Measurements from ENCODE around the gene DNAI1. TPM values are rescaled to one million over a fixed set of nuclear protein-coding genes. Genes with fewer than 3 reads are reported as not detected.

The DNAI1 gene
- total RNA-seq, 1 experiment from 2014 or later: 0.52 TPM

DNA sequence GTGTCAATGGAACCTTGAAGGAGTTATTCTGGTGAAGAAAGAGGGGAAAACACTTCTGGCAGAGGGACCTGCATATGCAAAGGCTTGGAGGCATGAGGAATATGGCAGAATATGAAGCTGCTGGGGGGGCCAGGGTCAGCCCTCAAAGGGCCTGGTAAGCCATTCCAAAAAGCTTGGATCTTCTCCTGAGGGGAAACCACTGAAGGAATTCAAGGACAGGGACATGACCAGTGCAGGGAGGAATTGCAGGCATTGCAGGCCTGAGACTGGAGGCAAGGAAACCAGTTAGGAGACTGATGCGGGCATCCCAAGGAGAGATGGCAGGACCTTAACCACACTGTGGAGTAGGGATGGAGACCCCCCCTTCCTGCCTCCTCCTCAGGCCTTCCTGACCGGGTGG lies 42.8 kb downstream of the DNAI1 start:
- no peaks in the 10 kb centered on the region for H3K4me1 ChIP-seq
- intact Hi-C loops (cut with micrococcal nuclease; ENCODE audit: unreplicated experiment): loop anchor here (2.0 to 5.0 kb wide), 3 partner anchors 46 to 169 kb away; no protein-coding TSS in a partner anchor
- no peak overlapping the region for H3K4me3 Mint-ChIP-seq (ENCODE audit: unreplicated experiment)
- H3K36me3 Mint-ChIP-seq (ENCODE audit: insufficient read depth, unreplicated experiment): no peaks in the 10 kb centered on the region
- H3K36me3 ChIP-seq (ENCODE audit: control insufficient read depth, insufficient read depth, low read length): no peaks in the 10 kb centered on the region
- H3K27ac Mint-ChIP-seq (ENCODE audit: unreplicated experiment): no peak overlapping the region
- no peaks in the 10 kb centered on the region for H3K4me1 Mint-ChIP-seq (ENCODE audit: low read depth, unreplicated experiment)
- H3K27me3 ChIP-seq (replicated peaks; ENCODE audit: control insufficient read depth, insufficient read depth, low read length): no peaks in the 10 kb centered on the region
- TF ChIP-seq, protein P1, sequence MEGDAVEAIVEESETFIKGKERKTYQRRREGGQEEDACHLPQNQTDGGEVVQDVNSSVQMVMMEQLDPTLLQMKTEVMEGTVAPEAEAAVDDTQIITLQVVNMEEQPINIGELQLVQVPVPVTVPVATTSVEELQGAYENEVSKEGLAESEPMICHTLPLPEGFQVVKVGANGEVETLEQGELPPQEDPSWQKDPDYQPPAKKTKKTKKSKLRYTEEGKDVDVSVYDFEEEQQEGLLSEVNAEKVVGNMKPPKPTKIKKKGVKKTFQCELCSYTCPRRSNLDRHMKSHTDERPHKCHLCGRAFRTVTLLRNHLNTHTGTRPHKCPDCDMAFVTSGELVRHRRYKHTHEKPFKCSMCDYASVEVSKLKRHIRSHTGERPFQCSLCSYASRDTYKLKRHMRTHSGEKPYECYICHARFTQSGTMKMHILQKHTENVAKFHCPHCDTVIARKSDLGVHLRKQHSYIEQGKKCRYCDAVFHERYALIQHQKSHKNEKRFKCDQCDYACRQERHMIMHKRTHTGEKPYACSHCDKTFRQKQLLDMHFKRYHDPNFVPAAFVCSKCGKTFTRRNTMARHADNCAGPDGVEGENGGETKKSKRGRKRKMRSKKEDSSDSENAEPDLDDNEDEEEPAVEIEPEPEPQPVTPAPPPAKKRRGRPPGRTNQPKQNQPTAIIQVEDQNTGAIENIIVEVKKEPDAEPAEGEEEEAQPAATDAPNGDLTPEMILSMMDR (IDR thresholded peaks at IDR 0.05; ENCODE audit: insufficient read depth in 1 of 2, low read depth in 1 of 2, low read length in 1 of 2, severe bottlenecking in 1 of 2, unreplicated experiment in 1 of 2): no peak
- H3K27me3 Mint-ChIP-seq (ENCODE audit: insufficient read depth, unreplicated experiment): peaks cover 17% of the 10 kb centered on the region
- no peak overlapping the region for H3K4me3 ChIP-seq (ENCODE audit: low read depth, low read length)
- POLR2A ChIA-PET: no interaction called here
- DNase-seq: no peak
- CTCF ChIA-PET: interaction anchor here (0.7 to 2.9 kb wide), 4 partner anchors 42 to 101 kb away, joined by 3 to 16 read pairs (median 5); no protein-coding TSS in a partner anchor
- H3K9me3 Mint-ChIP-seq (ENCODE audit: unreplicated experiment): no peaks in the 10 kb centered on the region
- BruUV-seq (replicated peaks): no TSS peak
- no peaks in the 10 kb centered on the region for H3K9me3 ChIP-seq

DNA sequence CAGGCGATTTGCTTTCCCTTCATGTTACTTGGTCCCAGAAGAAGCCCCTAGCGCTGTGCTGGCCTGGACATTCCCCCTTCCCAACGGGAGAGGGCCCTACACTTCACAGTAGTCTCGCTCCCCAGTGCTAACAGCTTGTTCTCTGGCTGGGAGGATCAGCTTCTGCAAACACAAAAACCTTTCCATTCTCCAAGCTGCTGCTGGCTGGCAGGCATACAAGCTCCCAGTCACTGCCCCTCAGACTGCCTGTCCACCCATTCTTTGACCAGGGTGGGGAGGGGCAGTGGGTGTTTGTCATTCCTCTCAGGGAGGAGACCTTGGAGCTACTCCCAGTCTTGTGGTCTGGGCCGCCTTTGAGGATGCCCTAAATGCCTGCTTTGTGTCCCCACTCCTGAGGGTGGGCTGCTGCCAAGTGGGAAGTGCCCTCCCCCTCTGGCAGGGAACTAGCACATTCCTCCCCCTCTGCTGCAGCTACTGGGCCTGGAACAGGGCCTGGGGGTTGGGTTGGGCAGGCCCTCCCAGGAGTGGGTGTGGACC lies 43.4 kb downstream of the DNAI1 start:
- POLR2A ChIA-PET: no interaction called here
- H3K36me3 Mint-ChIP-seq (ENCODE audit: insufficient read depth, unreplicated experiment): no peaks in the 10 kb centered on the region

DNA sequence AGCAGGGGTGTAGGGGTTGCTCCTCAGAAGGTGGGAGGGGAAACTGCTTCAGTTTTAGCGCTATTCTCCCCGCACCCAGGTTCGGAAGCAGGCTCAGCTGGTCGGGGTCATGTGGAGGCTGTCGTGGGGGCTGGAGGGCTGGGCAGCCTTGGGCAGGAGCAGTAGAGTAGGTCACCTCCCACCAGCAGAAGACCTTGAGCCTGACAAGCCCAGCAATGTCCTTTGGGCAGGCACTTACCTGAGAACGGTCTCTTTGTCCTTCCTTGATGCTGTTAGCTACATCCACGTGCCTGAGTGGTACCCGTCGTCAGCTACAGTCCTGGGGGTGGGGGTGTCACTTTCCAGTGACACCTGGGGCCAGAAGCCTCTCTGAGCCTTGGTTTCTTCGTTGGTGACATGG lies 43.9 kb downstream of the DNAI1 start:
- BruUV-seq (replicated peaks): no TSS peak
- Mint-ChIP-seq H3K4me3 (ENCODE audit: unreplicated experiment) (no peak overlapping the region), H3K27ac (ENCODE audit: unreplicated experiment) (no peak overlapping the region), H3K4me1 (ENCODE audit: low read depth, unreplicated experiment) (no peaks in the 10 kb centered on the region), H3K9me3 (ENCODE audit: unreplicated experiment) (no peaks in the 10 kb centered on the region), H3K27me3 (ENCODE audit: insufficient read depth, unreplicated experiment) (peaks cover 17% of the 10 kb centered on the region), H3K36me3 (ENCODE audit: insufficient read depth, unreplicated experiment) (no peaks in the 10 kb centered on the region)
- Histone ChIP-seq H3K4me1 (no peaks in the 10 kb centered on the region), H3K4me3 (ENCODE audit: low read depth, low read length) (no peak overlapping the region), H3K27me3 (replicated peaks; ENCODE audit: control insufficient read depth, insufficient read depth, low read length) (no peaks in the 10 kb centered on the region), H3K36me3 (ENCODE audit: control insufficient read depth, insufficient read depth, low read length) (no peaks in the 10 kb centered on the region), H3K9me3 (no peaks in the 10 kb centered on the region)
- DNase-seq: no peak
- ChIA-PET POLR2A (no interaction called here), CTCF (interaction anchor here (0.7 to 2.9 kb wide), 6 partner anchors 8 to 100 kb away, joined by 3 to 16 read pairs (median 4); no protein-coding TSS in a partner anchor)
- TF ChIP-seq, protein P1 (IDR thresholded peaks at IDR 0.05; ENCODE audit: insufficient read depth in 1 of 2, low read depth in 1 of 2, low read length in 1 of 2, severe bottlenecking in 1 of 2, unreplicated experiment in 1 of 2): no peak
- intact Hi-C loops (cut with micrococcal nuclease; ENCODE audit: unreplicated experiment): loop anchor here (5.0 kb wide), 1 partner anchor 45 kb away; no protein-coding TSS in a partner anchor

More for the DNA sequence above, 43.4 kb downstream of the DNAI1 start:
- no TSS peak for BruUV-seq (replicated peaks)
- no peak for DNase-seq
- H3K27me3 Mint-ChIP-seq (ENCODE audit: insufficient read depth, unreplicated experiment): peaks cover 17% of the 10 kb centered on the region
- H3K27ac Mint-ChIP-seq (ENCODE audit: unreplicated experiment): no peak overlapping the region
- Histone ChIP-seq H3K27me3 (replicated peaks; ENCODE audit: control insufficient read depth, insufficient read depth, low read length) (no peaks in the 10 kb centered on the region), H3K36me3 (ENCODE audit: control insufficient read depth, insufficient read depth, low read length) (no peaks in the 10 kb centered on the region), H3K9me3 (no peaks in the 10 kb centered on the region), H3K4me1 (no peaks in the 10 kb centered on the region), H3K4me3 (ENCODE audit: low read depth, low read length) (no peak overlapping the region)
- CTCF ChIA-PET: interaction anchor here (0.7 to 2.9 kb wide), 6 partner anchors 9 to 101 kb away, joined by 3 to 16 read pairs (median 4); no protein-coding TSS in a partner anchor
- H3K4me3 Mint-ChIP-seq (ENCODE audit: unreplicated experiment): no peak overlapping the region
- intact Hi-C loops (cut with micrococcal nuclease; ENCODE audit: unreplicated experiment): loop anchor here (2.0 to 5.0 kb wide), 3 partner anchors 45 to 169 kb away; no protein-coding TSS in a partner anchor
- TF ChIP-seq, protein P1 (IDR thresholded peaks at IDR 0.05; ENCODE audit: insufficient read depth in 1 of 2, low read depth in 1 of 2, low read length in 1 of 2, severe bottlenecking in 1 of 2, unreplicated experiment in 1 of 2): no peak
- no peaks in the 10 kb centered on the region for H3K9me3 Mint-ChIP-seq (ENCODE audit: unreplicated experiment)
- H3K4me1 Mint-ChIP-seq (ENCODE audit: low read depth, unreplicated experiment): no peaks in the 10 kb centered on the region

Measured in Caco-2 (cell line).